Panc1 (cell line): ENCODE measurements around the gene NELFCD. TPM values are rescaled to one million over a fixed set of nuclear protein-coding genes. Genes with fewer than 3 reads are reported as not detected.

Experiments
- ATAC-seq: fragments of 200-7000 bp; cut with Tn5 transposase; 2 replicates; pipeline ENCODE4 v1.9.1; 2020; ENCODE audit warnings: mild to moderate bottlenecking, moderate library complexity
- BruUV-seq: library from RNA; stranded (reverse); fragments of 400-500 nt; replicated peaks from 2 replicates; lab custom pipeline; 2021; lab: Mats Ljungman, UMichigan
- CTCF ChIA-PET: fragments of 300-600 bp; sonication (Branson Sonifier 250); formaldehyde crosslinking; loops from one replicate; lab custom pipeline; 2022; ENCODE audit warnings: antibody characterized with exemption; lab: Charles Lee
- POLR2A ChIA-PET: fragments of 300-600 bp; sonication (Branson Sonifier 250); formaldehyde crosslinking; loops from one replicate; lab custom pipeline; 2022; ENCODE audit warnings: antibody characterized with exemption; lab: Charles Lee
- DNase-seq: peaks from one replicate; pipeline ENCODE4 v3.0.0-alpha.2; 2010; ENCODE audit warnings: low read depth, low spot score
- H3K27ac ChIP-seq: 2 replicates; pipeline ENCODE4 v1.5.1; 2011; ENCODE audit warnings: mild to moderate bottlenecking, low read length, inconsistent platforms
- H3K27me3 ChIP-seq: fragments of 200-500 bp; sonication (Bioruptor generic); 2 replicates; pipeline ENCODE4 v1.6.0; 2014; ENCODE audit warnings: low read length, inconsistent platforms; ENCODE audit not compliant: control insufficient read depth, insufficient read depth
- H3K36me3 ChIP-seq: fragments of 200-500 bp; sonication (Bioruptor generic); 2 replicates; pipeline ENCODE4 v1.5.1; 2014; ENCODE audit warnings: inconsistent platforms, mild to moderate bottlenecking, low read length, moderate library complexity; ENCODE audit not compliant: control insufficient read depth, insufficient read depth
- H3K4me1 ChIP-seq: 2 replicates; pipeline ENCODE4 v1.5.1; 2011; ENCODE audit warnings: inconsistent platforms, mild to moderate bottlenecking, low read length, moderate library complexity; ENCODE audit not compliant: control insufficient read depth, insufficient read depth
- H3K4me3 ChIP-seq, 2 experiments: 2 replicates each; pipeline ENCODE4 v1.5.1; 2011 to 2012; ENCODE audit warnings: low read depth in 2 of 2, low read length in 2 of 2, mild to moderate bottlenecking in 2 of 2, inconsistent platforms in 1 of 2, moderate library complexity in 1 of 2
- H3K9me3 ChIP-seq: fragments of 200-500 bp; sonication (Bioruptor generic); 2 replicates; pipeline ENCODE4 v1.5.1; 2014; ENCODE audit warnings: low read depth, mild to moderate bottlenecking, inconsistent platforms, low read length, moderate library complexity; ENCODE audit not compliant: control insufficient read depth, insufficient read depth
- POLR2AphosphoS5 ChIP-seq: IDR thresholded peaks from 2 replicates; pipeline ENCODE4 v1.6.1; 2012; ENCODE audit warnings: mild to moderate bottlenecking, low read depth, low read length, moderate library complexity
- SIN3A ChIP-seq: IDR thresholded peaks from 2 replicates; pipeline ENCODE4 v1.6.1; 2012; ENCODE audit warnings: low read depth, mild to moderate bottlenecking, low read length, moderate library complexity, borderline replicate concordance; ENCODE audit not compliant: insufficient read depth
- TCF7L2 ChIP-seq: IDR thresholded peaks from 2 replicates; pipeline ENCODE4 v1.6.1; 2011; ENCODE audit warnings: mild to moderate bottlenecking, low read depth, low read length, inconsistent platforms
- in situ Hi-C: cut with HindIII; loops from 2 replicates; pipeline ENCODE4 v1.10.0; 2016; ENCODE audit warnings: low sequenced_read_pairs, low pct_unique_long_range_greater_than_20kb
- intact Hi-C: fragments of 100-400 bp; cut with micrococcal nuclease; formaldehyde crosslinking; loops from one replicate; pipeline ENCODE4 v1.10.0; 2022; ENCODE audit not compliant: unreplicated experiment
- total RNA-seq: library from RNA; stranded (reverse); gene quantifications from one replicate; pipeline ENCODE4 v1.2.1, GENCODE V29; 2021; ENCODE audit not compliant: unreplicated experiment
- TF ChIP-seq, protein P1 (sequence below): fragments of 450-650 bp; IDR thresholded peaks from 2 replicates; pipeline ENCODE4 v1.5.1; 2017; ENCODE audit warnings: mild to moderate bottlenecking
- TF ChIP-seq, protein P2 (sequence below), 2 experiments: IDR thresholded peaks; 2 replicates each; pipeline ENCODE4 v1.6.1; 2011 to 2012; ENCODE audit warnings: low read depth in 2 of 2, control low read depth in 1 of 2, low read length in 1 of 2, mild to moderate bottlenecking in 1 of 2, moderate library complexity in 1 of 2; ENCODE audit not compliant: insufficient read depth in 1 of 2

NELFCD gene
- total RNA-seq, 1 experiment from 2014 or later, result 108 TPM

DNA sequence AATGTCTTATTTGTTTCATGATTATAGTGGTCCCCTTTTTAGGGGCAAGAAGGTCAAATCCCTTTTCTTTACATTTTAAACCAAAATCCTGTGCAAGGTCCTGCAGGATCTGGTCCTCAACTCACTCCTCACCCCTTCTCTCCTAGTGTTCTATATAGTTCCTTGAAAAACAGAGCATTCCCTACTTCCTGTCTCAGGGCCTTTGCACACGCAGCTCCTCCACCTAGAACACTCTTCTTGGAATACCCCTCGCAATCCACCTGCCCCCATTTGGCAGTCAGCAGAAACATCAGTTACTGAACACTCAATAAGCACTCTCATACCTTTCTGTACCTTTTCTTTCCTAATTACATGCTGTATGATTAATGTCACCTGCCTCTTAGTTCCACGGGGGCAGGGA, 54.3 kb downstream of the NELFCD start:
- ChIA-PET CTCF (no interaction called here), POLR2A (no interaction called here)
- intact Hi-C loops, result no loop called here
- Histone ChIP-seq H3K4me1 (peaks cover 36% of the 10 kb centered on the region), H3K9me3 (no peaks in the 10 kb centered on the region), H3K36me3 (peaks cover 53% of the 10 kb centered on the region), H3K27me3 (no peaks in the 10 kb centered on the region), H3K27ac (no peak overlapping the region), H3K4me3 (no peak overlapping the region)
- no peak for DNase-seq
- in situ Hi-C loops, result no loop called here
- BruUV-seq, result no TSS peak
- ATAC-seq, result no peak
- TF ChIP-seq POLR2AphosphoS5 (no peak), SIN3A (no peak), TCF7L2 (no peak)
- TF ChIP-seq, protein P1, sequence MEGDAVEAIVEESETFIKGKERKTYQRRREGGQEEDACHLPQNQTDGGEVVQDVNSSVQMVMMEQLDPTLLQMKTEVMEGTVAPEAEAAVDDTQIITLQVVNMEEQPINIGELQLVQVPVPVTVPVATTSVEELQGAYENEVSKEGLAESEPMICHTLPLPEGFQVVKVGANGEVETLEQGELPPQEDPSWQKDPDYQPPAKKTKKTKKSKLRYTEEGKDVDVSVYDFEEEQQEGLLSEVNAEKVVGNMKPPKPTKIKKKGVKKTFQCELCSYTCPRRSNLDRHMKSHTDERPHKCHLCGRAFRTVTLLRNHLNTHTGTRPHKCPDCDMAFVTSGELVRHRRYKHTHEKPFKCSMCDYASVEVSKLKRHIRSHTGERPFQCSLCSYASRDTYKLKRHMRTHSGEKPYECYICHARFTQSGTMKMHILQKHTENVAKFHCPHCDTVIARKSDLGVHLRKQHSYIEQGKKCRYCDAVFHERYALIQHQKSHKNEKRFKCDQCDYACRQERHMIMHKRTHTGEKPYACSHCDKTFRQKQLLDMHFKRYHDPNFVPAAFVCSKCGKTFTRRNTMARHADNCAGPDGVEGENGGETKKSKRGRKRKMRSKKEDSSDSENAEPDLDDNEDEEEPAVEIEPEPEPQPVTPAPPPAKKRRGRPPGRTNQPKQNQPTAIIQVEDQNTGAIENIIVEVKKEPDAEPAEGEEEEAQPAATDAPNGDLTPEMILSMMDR, result no peak
- TF ChIP-seq, protein P2, sequence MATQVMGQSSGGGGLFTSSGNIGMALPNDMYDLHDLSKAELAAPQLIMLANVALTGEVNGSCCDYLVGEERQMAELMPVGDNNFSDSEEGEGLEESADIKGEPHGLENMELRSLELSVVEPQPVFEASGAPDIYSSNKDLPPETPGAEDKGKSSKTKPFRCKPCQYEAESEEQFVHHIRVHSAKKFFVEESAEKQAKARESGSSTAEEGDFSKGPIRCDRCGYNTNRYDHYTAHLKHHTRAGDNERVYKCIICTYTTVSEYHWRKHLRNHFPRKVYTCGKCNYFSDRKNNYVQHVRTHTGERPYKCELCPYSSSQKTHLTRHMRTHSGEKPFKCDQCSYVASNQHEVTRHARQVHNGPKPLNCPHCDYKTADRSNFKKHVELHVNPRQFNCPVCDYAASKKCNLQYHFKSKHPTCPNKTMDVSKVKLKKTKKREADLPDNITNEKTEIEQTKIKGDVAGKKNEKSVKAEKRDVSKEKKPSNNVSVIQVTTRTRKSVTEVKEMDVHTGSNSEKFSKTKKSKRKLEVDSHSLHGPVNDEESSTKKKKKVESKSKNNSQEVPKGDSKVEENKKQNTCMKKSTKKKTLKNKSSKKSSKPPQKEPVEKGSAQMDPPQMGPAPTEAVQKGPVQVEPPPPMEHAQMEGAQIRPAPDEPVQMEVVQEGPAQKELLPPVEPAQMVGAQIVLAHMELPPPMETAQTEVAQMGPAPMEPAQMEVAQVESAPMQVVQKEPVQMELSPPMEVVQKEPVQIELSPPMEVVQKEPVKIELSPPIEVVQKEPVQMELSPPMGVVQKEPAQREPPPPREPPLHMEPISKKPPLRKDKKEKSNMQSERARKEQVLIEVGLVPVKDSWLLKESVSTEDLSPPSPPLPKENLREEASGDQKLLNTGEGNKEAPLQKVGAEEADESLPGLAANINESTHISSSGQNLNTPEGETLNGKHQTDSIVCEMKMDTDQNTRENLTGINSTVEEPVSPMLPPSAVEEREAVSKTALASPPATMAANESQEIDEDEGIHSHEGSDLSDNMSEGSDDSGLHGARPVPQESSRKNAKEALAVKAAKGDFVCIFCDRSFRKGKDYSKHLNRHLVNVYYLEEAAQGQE (IDR thresholded peaks at IDR 0.05; ENCODE audit: insufficient read depth in 1 of 2, low read depth in 2 of 2, low read length in 1 of 2), result no peak

DNA sequence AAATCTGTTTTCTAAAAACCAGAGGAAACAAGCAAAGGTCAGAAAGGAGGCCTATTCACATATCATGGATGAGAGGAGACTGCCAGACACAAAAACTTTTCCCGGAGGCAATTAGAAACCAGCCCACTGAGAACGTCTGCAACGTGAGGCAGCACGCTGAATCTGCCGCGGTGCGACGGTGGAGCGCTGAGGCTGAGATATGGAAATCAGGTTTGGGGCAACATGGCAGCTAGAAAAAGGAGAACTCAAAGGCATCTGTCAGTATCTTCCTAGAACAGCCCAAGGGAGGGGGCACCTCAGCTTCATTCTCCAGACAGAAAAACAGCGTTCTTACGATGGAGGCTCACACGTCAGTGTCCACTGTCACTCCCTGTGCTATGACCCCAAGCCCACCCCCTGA, 56.3 kb downstream of the NELFCD start:
- TF ChIP-seq, protein P2 (IDR thresholded peaks at IDR 0.05; ENCODE audit: insufficient read depth in 1 of 2, low read depth in 2 of 2, low read length in 1 of 2), result no peak
- Histone ChIP-seq H3K27ac (no peak overlapping the region), H3K9me3 (no peaks in the 10 kb centered on the region), H3K4me1 (peaks cover 36% of the 10 kb centered on the region), H3K27me3 (no peaks in the 10 kb centered on the region), H3K36me3 (peaks cover 47% of the 10 kb centered on the region), H3K4me3 (no peak overlapping the region)
- CTCF ChIA-PET, result no interaction called here
- no peak for ATAC-seq
- DNase-seq, result no peak
- POLR2A ChIA-PET, result no interaction called here
- in situ Hi-C loops, result no loop called here
- BruUV-seq, result no TSS peak
- intact Hi-C loops, result no loop called here
